GM12878 (cell line): Measurements from ENCODE around the gene PPL. TPM values are rescaled to one million over a fixed set of nuclear protein-coding genes. Genes with fewer than 3 reads are reported as not detected.

Source experiments
- ATAC-seq: fragments of 200-7000 bp; cut with Tn5 transposase; 3 replicates; pipeline ENCODE4 v1.9.1; 2020; ENCODE audit warnings: mild to moderate bottlenecking, moderate library complexity
- BruUV-seq: library from RNA; stranded (reverse); fragments of 400-500 nt; replicated peaks from 2 replicates; lab custom pipeline; 2021; lab: Mats Ljungman, UMichigan
- CTCF ChIA-PET: fragments of 300-600 bp; sonication (Branson Sonifier 250); formaldehyde crosslinking; extraction: SDS; loops from one replicate; lab custom pipeline; 2021; ENCODE audit warnings: inconsistent platforms; lab: Yijun Ruan, JAX
- POLR2A ChIA-PET: fragments of 350-600 bp; formaldehyde crosslinking; extraction: SDS; loops from one replicate; lab custom pipeline; 2021; ENCODE audit warnings: inconsistent platforms; lab: Charles Lee
- RAD21 ChIA-PET: fragments of 300-600 bp; sonication (Branson Sonifier 250); formaldehyde crosslinking; loops from one replicate; lab custom pipeline; 2023; ENCODE audit warnings: antibody characterized with exemption; ENCODE audit not compliant: unreplicated experiment; lab: Charles Lee
- SMC1A ChIA-PET: fragments of 300-600 bp; sonication (Branson Sonifier 250); formaldehyde crosslinking; loops from one replicate; lab custom pipeline; 2023; ENCODE audit not compliant: unreplicated experiment, uncharacterized antibody; lab: Charles Lee
- DNase-seq: peaks from one replicate; pipeline ENCODE4 v3.0.0-alpha.2; 2011; ENCODE audit warnings: low read depth, low spot score
- FAIRE-seq: peaks from 3 replicates; lab custom pipeline; 2011; peaks lifted over from hg19 to GRCh38; lab: Jason Lieb, UNC
- H2AFZ ChIP-seq: 2 replicates; pipeline ENCODE4 v1.6.0; 2011; ENCODE audit warnings: low read depth, low read length, control low read depth; ENCODE audit not compliant: control insufficient read depth
- H3K27ac ChIP-seq: 2 replicates; pipeline ENCODE4 v1.5.1; 2011; ENCODE audit warnings: control low read depth; ENCODE audit not compliant: control insufficient read depth, insufficient read depth
- H3K27me3 ChIP-seq, 2 experiments: replicated peaks in 1 of 2; 2 replicates each; pipeline versions ENCODE4 v1.6.0 to v1.6.1; 2011; ENCODE audit warnings: low read length in 1 of 2; ENCODE audit not compliant: control insufficient read depth in 2 of 2, insufficient read depth in 2 of 2
- H3K36me3 ChIP-seq, 2 experiments: 2 replicates each; pipeline ENCODE4 v1.5.1; 2011; ENCODE audit warnings: low read length in 1 of 2; ENCODE audit not compliant: control insufficient read depth in 2 of 2, insufficient read depth in 2 of 2
- H3K4me1 ChIP-seq: 2 replicates; pipeline ENCODE4 v1.6.1; 2011; ENCODE audit warnings: mild to moderate bottlenecking, low read length, moderate library complexity, mixed read lengths; ENCODE audit not compliant: control insufficient read depth, insufficient read depth
- H3K4me2 ChIP-seq: 2 replicates; pipeline ENCODE4 v1.6.0; 2011; ENCODE audit warnings: control low read depth; ENCODE audit not compliant: control insufficient read depth, insufficient read depth
- H3K4me3 ChIP-seq: fragments of 200-600 bp; sonication (generic); 2 replicates; pipeline ENCODE4 v1.5.1; 2016
- H3K79me2 ChIP-seq: 2 replicates; pipeline ENCODE4 v1.6.0; 2011; ENCODE audit warnings: low read length; ENCODE audit not compliant: control insufficient read depth, insufficient read depth
- H3K9ac ChIP-seq: 2 replicates; pipeline ENCODE4 v1.8.0; 2011; ENCODE audit warnings: low read length, control low read depth, mixed read lengths; ENCODE audit not compliant: control insufficient read depth, insufficient read depth
- H3K9me3 ChIP-seq: replicated peaks from 3 replicates; pipeline ENCODE4 v1.5.1; 2011; ENCODE audit warnings: mild to moderate bottlenecking, low read length; ENCODE audit not compliant: control insufficient read depth, insufficient read depth
- H4K20me1 ChIP-seq: 2 replicates; pipeline ENCODE4 v1.6.0; 2011; ENCODE audit not compliant: control insufficient read depth, insufficient read depth
- BACH1 ChIP-seq: fragments of 450-650 bp; IDR thresholded peaks from 2 replicates; pipeline ENCODE4 v1.6.1; 2017; ENCODE audit warnings: mild to moderate bottlenecking, borderline replicate concordance
- BMI1 ChIP-seq: fragments of 450-650 bp; IDR thresholded peaks from 2 replicates; pipeline ENCODE4 v1.6.1; 2016; ENCODE audit warnings: mild to moderate bottlenecking, moderate library complexity, borderline replicate concordance
- CEBPZ ChIP-seq: fragments of 150-350 bp; IDR thresholded peaks from 2 replicates; pipeline ENCODE4 v1.6.1; 2016; ENCODE audit warnings: low read depth, low read length
- FOS ChIP-seq: IDR thresholded peaks from 3 replicates; pipeline ENCODE4 v1.6.1; 2011; ENCODE audit warnings: borderline replicate concordance; ENCODE audit not compliant: insufficient read length; ENCODE audit errors: extremely low read depth
- FOXM1 ChIP-seq: IDR thresholded peaks from 2 replicates; pipeline ENCODE4 v1.6.1; 2012; ENCODE audit warnings: low read depth, mild to moderate bottlenecking, inconsistent platforms, low read length, moderate library complexity
- IRF5 ChIP-seq: fragments of 450-650 bp; IDR thresholded peaks from 2 replicates; pipeline ENCODE4 v1.6.1; 2017; ENCODE audit warnings: borderline replicate concordance
- KAT2A ChIP-seq: conservative IDR thresholded peaks from 2 replicates; pipeline ENCODE4 v1.6.1; 2011; ENCODE audit warnings: low read depth, low read length; ENCODE audit not compliant: control insufficient read depth
- MYC ChIP-seq: IDR thresholded peaks from 2 replicates; pipeline ENCODE4 v1.6.1; 2011; ENCODE audit warnings: mild to moderate bottlenecking, low read length, moderate library complexity, inconsistent platforms; ENCODE audit not compliant: insufficient read depth, insufficient replicate concordance, insufficient read length, severe bottlenecking
- NR2F1 ChIP-seq: fragments of 450-650 bp; conservative IDR thresholded peaks from 2 replicates; pipeline ENCODE4 v1.6.1; 2017; ENCODE audit warnings: mild to moderate bottlenecking
- POLR2A ChIP-seq: IDR thresholded peaks from 2 replicates; pipeline ENCODE4 v1.6.1; 2011; ENCODE audit warnings: low read depth, mild to moderate bottlenecking, low read length
- POLR2AphosphoS5 ChIP-seq: IDR thresholded peaks from 2 replicates; pipeline ENCODE4 v1.6.1; 2011; ENCODE audit warnings: mild to moderate bottlenecking, low read length, inconsistent platforms
- POU2F2 ChIP-seq: IDR thresholded peaks from 3 replicates; pipeline ENCODE4 v1.6.1; 2011; ENCODE audit warnings: low read depth, mild to moderate bottlenecking, low read length, borderline replicate concordance
- RB1 ChIP-seq: fragments of 450-650 bp; formaldehyde crosslinking; IDR thresholded peaks from 2 replicates; pipeline ENCODE4 v1.6.1; 2017; ENCODE audit warnings: mild to moderate bottlenecking, borderline replicate concordance
- SPI1 ChIP-seq: IDR thresholded peaks from 2 replicates; pipeline ENCODE4 v1.6.1; 2011; ENCODE audit warnings: low read depth, mild to moderate bottlenecking, low read length, moderate library complexity, borderline replicate concordance; ENCODE audit not compliant: insufficient read depth
- ZBTB33 ChIP-seq: fragments of 450-650 bp; IDR thresholded peaks from 2 replicates; pipeline ENCODE4 v1.6.1; 2017; ENCODE audit warnings: mild to moderate bottlenecking
- ZNF622 ChIP-seq: fragments of 450-650 bp; IDR thresholded peaks from 2 replicates; pipeline ENCODE4 v1.6.1; 2017; ENCODE audit warnings: mild to moderate bottlenecking, inconsistent platforms
- ZZZ3 ChIP-seq: IDR thresholded peaks from 2 replicates; pipeline ENCODE4 v1.6.1; 2011; ENCODE audit warnings: low read depth; ENCODE audit not compliant: control insufficient read depth, insufficient read length
- WGBS: methylation state at CpG from one replicate; pipeline ENCODE4 v1.1.6; 2016; ENCODE audit warnings: low lambda C conversion rate; ENCODE audit not compliant: insufficient replicate concordance, insufficient coverage; ENCODE audit errors: missing lambda C conversion rate; 5-methylcytosine and 5-hydroxymethylcytosine counted together
- in situ Hi-C: fragments of 300-500 bp; cut with MboI; formaldehyde crosslinking; loops from 9 replicates; pipeline ENCODE4 v1.14.3; 2018; ENCODE audit warnings: mixed read lengths
- intact Hi-C: fragments of 100-400 bp; cut with micrococcal nuclease; formaldehyde crosslinking; loops from one replicate; pipeline ENCODE4 v1.14.2; 2022; ENCODE audit not compliant: unreplicated experiment
- polyA plus RNA-seq, 11 experiments: library from polyadenylated mRNA; depleted of rRNA in 4 of 11; unstranded in 6 of 11; stranded (reverse) in 5 of 11; fragments of >200 nt; fragmentation: Nextera tagmentation in 4 of 11; fragmentation: Illumina TruSeq in 1 of 11; extraction: Ambion mirVana in 4 of 11; extraction: Trizol in 1 of 11; gene quantifications; 1 replicate in 1 of 11; 2 replicates in 10 of 11; pipeline versions ENCODE4 v1.2.1 to v1.2.3, GENCODE V29; 2011 to 2016; ENCODE audit warnings: inconsistent platforms in 2 of 11, missing spikeins in 2 of 11, low read depth in 1 of 11
- total RNA-seq, 4 experiments: library from RNA; depleted of rRNA in 3 of 4; stranded (reverse); fragments of >200 nt in 3 of 4; fragmentation: Illumina TruSeq in 1 of 4; extraction: Trizol in 1 of 4; gene quantifications; 2 replicates each; pipeline versions ENCODE4 v1.2.1 to v1.2.3, GENCODE V29; 2013 to 2021

The PPL gene
- total and polyA plus RNA-seq, 10 of the 15 experiments (the other 5 are each of a cell fraction or from before 2014, with no cell fraction given), result 0.03 to 0.47 (median 0.05) TPM; not detected in 2

- no peak for TF ChIP-seq CEBPZ
- TF ChIP-seq POLR2A, result no peak
- no peak for TF ChIP-seq FOXM1
- no peak for TF ChIP-seq BMI1
- TF ChIP-seq NR2F1, result no peak
- TF ChIP-seq ZZZ3, result no peak
Measured at GRCh38 chr16:4882000-4882632, 54.8 kb downstream of the PPL start (continued).

GRCh38 chr16:4880006-4880580 lies 56.9 kb downstream of the PPL start:
- Histone ChIP-seq H2AFZ (no peak overlapping the region), H3K36me3 (peaks cover 25 to 33% of the 10 kb centered on the region in 2 experiments), H4K20me1 (no peaks in the 10 kb centered on the region), H3K27ac (no peak overlapping the region), H3K9ac (no peak overlapping the region), H3K4me2 (no peak overlapping the region), H3K4me1 (no peaks in the 10 kb centered on the region), H3K4me3 (no peak overlapping the region), H3K79me2 (no peaks in the 10 kb centered on the region), H3K9me3 (no peaks in the 10 kb centered on the region), H3K27me3 (no peaks in the 10 kb centered on the region)
- WGBS, result 95% methylated on average over 17 of the region's 17 CpGs
- DNase-seq, result no peak
- FAIRE-seq, result no peak
- intact Hi-C loops (no loop called here), in situ Hi-C loops (no loop called here)
- BruUV-seq, result no TSS peak
- ATAC-seq, result no peak
- ChIA-PET CTCF (no interaction called here), POLR2A (no interaction called here), RAD21 (no interaction called here), SMC1A (no interaction called here)
- no peak for TF ChIP-seq MYC
- TF ChIP-seq KAT2A, result no peak
- no peak for TF ChIP-seq POU2F2
- TF ChIP-seq ZBTB33, result no peak
- TF ChIP-seq ZNF622, result no peak
- no peak for TF ChIP-seq IRF5
- no peak for TF ChIP-seq SPI1
- no peak for TF ChIP-seq FOS
- TF ChIP-seq BACH1, result no peak
- no peak for TF ChIP-seq POLR2AphosphoS5
- no peak for TF ChIP-seq RB1
- TF ChIP-seq POLR2A, result no peak
